ENCODE measurements around the gene NTM.

The NTM gene

GRCh38 chr11:131815590-131815989 is 445.2 kb downstream of the NTM start:
- Histone ChIP-seq H3K36me3 (ENCODE audit: control insufficient read depth, insufficient read depth, low read length, severe bottlenecking) (no peaks in the 10 kb centered on the region), H3K9me3 (ENCODE audit: control insufficient read depth, low read length) (no peaks in the 10 kb centered on the region), H3K4me3 (ENCODE audit: low read length) (no peak overlapping the region), H3K27me3 (replicated peaks; ENCODE audit: control insufficient read depth, insufficient read depth, low read length) (no peaks in the 10 kb centered on the region), H3K9ac (ENCODE audit: low read length) (no peak overlapping the region), H3K4me1 (ENCODE audit: control insufficient read depth, insufficient read depth, low read length) (no peaks in the 10 kb centered on the region)
- no peak for DNase-seq (ENCODE audit: low read depth)

GRCh38 chr11:131816051-131816450 is 445.6 kb downstream of the NTM start:
- Histone ChIP-seq H3K27me3 (replicated peaks; ENCODE audit: control insufficient read depth, insufficient read depth, low read length) (no peaks in the 10 kb centered on the region), H3K4me3 (ENCODE audit: low read length) (no peak overlapping the region), H3K9me3 (ENCODE audit: control insufficient read depth, low read length) (no peaks in the 10 kb centered on the region), H3K9ac (ENCODE audit: low read length) (no peak overlapping the region), H3K4me1 (ENCODE audit: control insufficient read depth, insufficient read depth, low read length) (no peaks in the 10 kb centered on the region), H3K36me3 (ENCODE audit: control insufficient read depth, insufficient read depth, low read length, severe bottlenecking) (no peaks in the 10 kb centered on the region)
- peak; percentile 25 for DNase-seq (ENCODE audit: low read depth)

GRCh38 chr11:131817687-131818188 is 447.3 kb downstream of the NTM start:
- no peak overlapping the region for H3K4me3 ChIP-seq (ENCODE audit: low read length)
- no peaks in the 10 kb centered on the region for H3K36me3 ChIP-seq (ENCODE audit: control insufficient read depth, insufficient read depth, low read length, severe bottlenecking)
- no peaks in the 10 kb centered on the region for H3K9me3 ChIP-seq (ENCODE audit: control insufficient read depth, low read length)
- H3K9ac ChIP-seq (ENCODE audit: low read length) = no peak overlapping the region
- peaks cover 5% of the 10 kb centered on the region for H3K27me3 ChIP-seq (replicated peaks; ENCODE audit: control insufficient read depth, insufficient read depth, low read length)
- DNase-seq (ENCODE audit: low read depth) = no peak
- no peaks in the 10 kb centered on the region for H3K4me1 ChIP-seq (ENCODE audit: control insufficient read depth, insufficient read depth, low read length)

DNA sequence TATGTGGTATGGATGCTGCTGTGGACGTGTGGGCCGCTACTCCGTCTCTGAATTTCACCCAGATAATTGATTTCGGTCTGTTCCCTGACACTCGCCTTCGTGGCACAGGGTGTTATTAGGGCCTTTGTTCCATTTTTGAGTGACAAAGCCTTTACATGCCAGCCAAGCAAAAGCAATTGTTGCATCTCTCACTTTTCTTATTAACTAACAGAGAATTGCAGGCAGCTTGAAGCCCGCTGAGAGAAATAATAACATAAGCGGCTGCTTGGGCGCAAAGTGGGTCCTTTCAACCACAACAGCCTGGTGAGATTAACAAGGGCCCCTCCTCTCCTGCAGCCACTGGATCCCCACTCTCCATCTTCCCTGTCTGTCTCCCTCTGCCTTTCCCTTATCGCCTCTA is 449.4 kb downstream of the NTM start:
- no peaks in the 10 kb centered on the region for H3K9me3 ChIP-seq (ENCODE audit: control insufficient read depth, low read length)
- peaks cover 9% of the 10 kb centered on the region for H3K27me3 ChIP-seq (replicated peaks; ENCODE audit: control insufficient read depth, insufficient read depth, low read length)
- H3K4me3 ChIP-seq (ENCODE audit: low read length) = no peak overlapping the region
- no peak for DNase-seq (ENCODE audit: low read depth)
- H3K9ac ChIP-seq (ENCODE audit: low read length) = no peak overlapping the region
- no peaks in the 10 kb centered on the region for H3K36me3 ChIP-seq (ENCODE audit: control insufficient read depth, insufficient read depth, low read length, severe bottlenecking)
- peaks cover 7% of the 10 kb centered on the region for H3K4me1 ChIP-seq (ENCODE audit: control insufficient read depth, insufficient read depth, low read length)

GRCh38 chr11:131822506-131822905 is 452.1 kb downstream of the NTM start:
- peaks cover 7% of the 10 kb centered on the region for H3K4me1 ChIP-seq (ENCODE audit: control insufficient read depth, insufficient read depth, low read length)
- H3K9ac ChIP-seq (ENCODE audit: low read length) = no peak overlapping the region
- H3K27me3 ChIP-seq (replicated peaks; ENCODE audit: control insufficient read depth, insufficient read depth, low read length) = peaks cover 9% of the 10 kb centered on the region
- no peaks in the 10 kb centered on the region for H3K9me3 ChIP-seq (ENCODE audit: control insufficient read depth, low read length)
- DNase-seq (ENCODE audit: low read depth) = no peak
- no peak overlapping the region for H3K4me3 ChIP-seq (ENCODE audit: low read length)
- no peaks in the 10 kb centered on the region for H3K36me3 ChIP-seq (ENCODE audit: control insufficient read depth, insufficient read depth, low read length, severe bottlenecking)

GRCh38 chr11:131823772-131824171 is 453.4 kb downstream of the NTM start:
- no peaks in the 10 kb centered on the region for H3K36me3 ChIP-seq (ENCODE audit: control insufficient read depth, insufficient read depth, low read length, severe bottlenecking)
- H3K9me3 ChIP-seq (ENCODE audit: control insufficient read depth, low read length) = no peaks in the 10 kb centered on the region
- peaks cover 9% of the 10 kb centered on the region for H3K27me3 ChIP-seq (replicated peaks; ENCODE audit: control insufficient read depth, insufficient read depth, low read length)
- peak; percentile 70 for DNase-seq (ENCODE audit: low read depth)
- H3K4me3 ChIP-seq (ENCODE audit: low read length) = no peak overlapping the region
- H3K4me1 ChIP-seq (ENCODE audit: control insufficient read depth, insufficient read depth, low read length) = peaks cover 7% of the 10 kb centered on the region
- no peak overlapping the region for H3K9ac ChIP-seq (ENCODE audit: low read length)

GRCh38 chr11:131824771-131825170 is 454.4 kb downstream of the NTM start:
- no peak overlapping the region for H3K9ac ChIP-seq (ENCODE audit: low read length)
- no peaks in the 10 kb centered on the region for H3K9me3 ChIP-seq (ENCODE audit: control insufficient read depth, low read length)
- DNase-seq (ENCODE audit: low read depth) = peak; percentile 93
- H3K4me3 ChIP-seq (ENCODE audit: low read length) = no peak overlapping the region
- H3K4me1 ChIP-seq (ENCODE audit: control insufficient read depth, insufficient read depth, low read length) = peaks cover 7% of the 10 kb centered on the region
- no peaks in the 10 kb centered on the region for H3K36me3 ChIP-seq (ENCODE audit: control insufficient read depth, insufficient read depth, low read length, severe bottlenecking)
- peaks cover 9% of the 10 kb centered on the region for H3K27me3 ChIP-seq (replicated peaks; ENCODE audit: control insufficient read depth, insufficient read depth, low read length)

DNA sequence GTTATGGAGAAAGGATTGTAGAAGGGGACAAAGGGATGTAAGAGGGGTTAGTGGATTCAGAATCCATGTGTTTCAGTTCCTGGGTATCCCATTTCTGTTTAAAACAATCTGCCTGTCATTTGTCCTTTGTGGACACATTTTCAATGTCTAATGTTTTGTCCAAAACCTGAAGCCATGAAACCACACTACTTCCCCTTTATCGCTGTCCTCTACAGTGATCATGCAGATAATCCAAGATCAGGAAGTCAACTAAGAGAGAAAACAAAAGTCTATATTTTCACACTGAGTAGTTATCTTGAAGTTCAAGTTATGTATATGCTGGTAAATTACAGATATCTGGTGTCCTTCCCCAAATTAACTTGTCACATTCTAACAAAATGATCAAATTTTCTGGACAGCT is 457.0 kb downstream of the NTM start:
- Histone ChIP-seq H3K4me3 (ENCODE audit: low read length) (no peak overlapping the region), H3K9me3 (ENCODE audit: control insufficient read depth, low read length) (no peaks in the 10 kb centered on the region), H3K9ac (ENCODE audit: low read length) (no peak overlapping the region), H3K36me3 (ENCODE audit: control insufficient read depth, insufficient read depth, low read length, severe bottlenecking) (no peaks in the 10 kb centered on the region), H3K27me3 (replicated peaks; ENCODE audit: control insufficient read depth, insufficient read depth, low read length) (peaks cover 6% of the 10 kb centered on the region), H3K4me1 (ENCODE audit: control insufficient read depth, insufficient read depth, low read length) (peaks cover 7% of the 10 kb centered on the region)
- no peak for DNase-seq (ENCODE audit: low read depth)

DNA sequence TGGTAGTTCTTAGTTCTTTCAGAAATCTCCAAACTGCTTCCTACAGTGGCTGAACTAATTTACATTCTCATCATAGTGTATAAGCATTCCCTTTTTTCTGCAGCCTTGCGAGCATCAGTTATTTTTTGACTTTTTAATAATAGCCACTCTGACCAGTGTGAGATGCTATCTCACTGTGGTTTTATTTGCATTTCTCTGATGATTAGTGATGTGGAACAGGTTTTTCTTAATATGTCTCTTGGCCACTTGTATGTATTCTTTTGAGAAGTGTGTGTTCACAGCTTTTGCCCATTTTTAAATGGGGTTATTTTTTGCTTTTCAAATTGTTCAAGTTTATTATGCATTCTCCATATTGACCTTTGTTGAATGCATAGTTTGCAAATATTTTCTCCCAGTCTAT is 459.3 kb downstream of the NTM start:
- H3K4me1 ChIP-seq (ENCODE audit: control insufficient read depth, insufficient read depth, low read length) = no peaks in the 10 kb centered on the region
- no peaks in the 10 kb centered on the region for H3K27me3 ChIP-seq (replicated peaks; ENCODE audit: control insufficient read depth, insufficient read depth, low read length)
- no peaks in the 10 kb centered on the region for H3K36me3 ChIP-seq (ENCODE audit: control insufficient read depth, insufficient read depth, low read length, severe bottlenecking)
- no peaks in the 10 kb centered on the region for H3K9me3 ChIP-seq (ENCODE audit: control insufficient read depth, low read length)
- no peak overlapping the region for H3K9ac ChIP-seq (ENCODE audit: low read length)
- no peak for DNase-seq (ENCODE audit: low read depth)
- H3K4me3 ChIP-seq (ENCODE audit: low read length) = no peak overlapping the region

- no peak for DNase-seq (ENCODE audit: low read depth)
- Histone ChIP-seq H3K36me3 (ENCODE audit: control insufficient read depth, insufficient read depth, low read length, severe bottlenecking) (no peaks in the 10 kb centered on the region), H3K27me3 (replicated peaks; ENCODE audit: control insufficient read depth, insufficient read depth, low read length) (no peaks in the 10 kb centered on the region), H3K4me1 (ENCODE audit: control insufficient read depth, insufficient read depth, low read length) (no peaks in the 10 kb centered on the region), H3K4me3 (ENCODE audit: low read length) (no peak overlapping the region), H3K9me3 (ENCODE audit: control insufficient read depth, low read length) (no peaks in the 10 kb centered on the region), H3K9ac (ENCODE audit: low read length) (no peak overlapping the region)
Observed at GRCh38 chr11:131832079-131832478, 461.7 kb downstream of the NTM start.

DNA sequence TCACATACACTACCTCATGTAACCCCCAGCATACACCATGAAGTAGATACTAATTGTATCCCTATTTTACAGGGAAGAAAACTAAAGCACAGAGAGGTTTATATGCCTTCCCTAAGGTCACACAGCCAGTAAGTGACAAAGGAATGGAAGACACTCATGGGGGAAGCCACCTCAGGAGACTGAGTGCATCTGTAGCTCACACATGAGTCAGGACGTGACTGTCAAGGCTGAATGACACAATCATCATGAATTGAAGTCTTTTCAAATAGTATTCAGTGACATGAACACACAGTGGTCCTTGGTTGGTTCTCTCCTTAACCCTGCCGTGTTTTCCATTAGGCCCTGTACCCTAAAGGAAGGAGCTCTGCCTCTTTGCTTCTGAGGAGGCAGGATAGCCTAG is 463.0 kb downstream of the NTM start:
- Histone ChIP-seq H3K4me3 (ENCODE audit: low read length) (no peak overlapping the region), H3K9ac (ENCODE audit: low read length) (no peak overlapping the region), H3K4me1 (ENCODE audit: control insufficient read depth, insufficient read depth, low read length) (no peaks in the 10 kb centered on the region), H3K9me3 (ENCODE audit: control insufficient read depth, low read length) (no peaks in the 10 kb centered on the region), H3K36me3 (ENCODE audit: control insufficient read depth, insufficient read depth, low read length, severe bottlenecking) (no peaks in the 10 kb centered on the region), H3K27me3 (replicated peaks; ENCODE audit: control insufficient read depth, insufficient read depth, low read length) (no peaks in the 10 kb centered on the region)
- DNase-seq (ENCODE audit: low read depth) = no peak

DNA sequence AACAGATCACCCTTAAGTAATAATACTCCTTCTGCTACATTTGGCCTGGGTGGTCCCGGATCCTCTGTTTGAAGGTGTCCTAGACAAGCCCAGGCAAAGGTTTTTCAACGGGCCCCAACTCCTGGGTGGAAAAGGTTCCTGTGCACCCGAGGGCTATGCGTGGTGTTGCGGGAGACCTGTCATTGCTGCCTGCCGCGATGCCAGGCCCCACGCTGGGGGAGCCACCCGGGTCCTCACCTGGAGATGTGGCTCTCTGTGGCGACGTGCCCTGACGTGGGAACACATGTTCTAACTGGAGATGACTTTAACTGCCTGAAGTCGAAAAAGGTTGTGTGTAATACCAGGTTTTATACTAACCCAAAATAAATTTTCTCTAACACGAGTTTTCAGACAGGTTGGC is 467.1 kb downstream of the NTM start:
- no peak for DNase-seq (ENCODE audit: low read depth)
- H3K27me3 ChIP-seq (replicated peaks; ENCODE audit: control insufficient read depth, insufficient read depth, low read length) = no peaks in the 10 kb centered on the region
- peaks cover 3% of the 10 kb centered on the region for H3K4me1 ChIP-seq (ENCODE audit: control insufficient read depth, insufficient read depth, low read length)
- H3K4me3 ChIP-seq (ENCODE audit: low read length) = no peak overlapping the region
- H3K9ac ChIP-seq (ENCODE audit: low read length) = no peak overlapping the region
- no peaks in the 10 kb centered on the region for H3K36me3 ChIP-seq (ENCODE audit: control insufficient read depth, insufficient read depth, low read length, severe bottlenecking)
- H3K9me3 ChIP-seq (ENCODE audit: control insufficient read depth, low read length) = no peaks in the 10 kb centered on the region

Measured in adipocyte (in vitro differentiated cells).